ENCODE results near the gene ARHGEF28. TPM values are rescaled to one million over a fixed set of nuclear protein-coding genes. Genes with fewer than 3 reads are reported as not detected.

The ARHGEF28 gene
- total RNA-seq, 1 experiment from 2014 or later, result 0.57 TPM

GRCh38 chr5:73822278-73822988 is 196.4 kb downstream of the ARHGEF28 start:
- no CpG with 5 or more reads among the region's 2 CpGs for WGBS (ENCODE audit: extremely low coverage, insufficient read length, low lambda C conversion rate)

More at GRCh38 chr5:73822278-73822988, 196.4 kb downstream of the ARHGEF28 start:
- Mint-ChIP-seq H3K27me3 (ENCODE audit: low read depth) (no peaks in the 10 kb centered on the region), H3K4me1 (no peaks in the 10 kb centered on the region), H3K4me3 (no peak overlapping the region), H3K27ac (no peak overlapping the region), H3K9me3 (no peaks in the 10 kb centered on the region), H3K36me3 (ENCODE audit: insufficient read depth in 1 of 3, low read depth in 3 of 3) (peaks cover 0 to 2% (median 0%) of the 10 kb centered on the region in 3 experiments; a peak in 1 of 7 replicates)
- TF ChIP-seq CTCF (conservative IDR thresholded peaks at IDR 0.05), result no peak
- Histone ChIP-seq H3K4me1 (ENCODE audit: insufficient read depth, low read length) (peaks cover 6% of the 10 kb centered on the region; the same call in 1 of the 2 replicates), H3K9ac (ENCODE audit: extremely low read depth, insufficient read length, low read length) (no peak overlapping the region), H3K56ac (ENCODE audit: insufficient read length, low read depth, low read length) (no peak overlapping the region), H2AFZ (ENCODE audit: low read length) (no peak overlapping the region), H3K9me3 (ENCODE audit: control insufficient read depth, low read depth, low read length) (no peaks in the 10 kb centered on the region), H4K8ac (replicated peaks; ENCODE audit: insufficient read length, low read depth, low read length) (no peak overlapping the region), H2AK5ac (ENCODE audit: insufficient read length, low read length) (no peak overlapping the region), H3K23ac (ENCODE audit: insufficient read length, low read depth, low read length) (no peak overlapping the region), H2BK5ac (ENCODE audit: insufficient read length, low read length) (no peak overlapping the region), H3K14ac (ENCODE audit: insufficient read depth, low read length) (no peak overlapping the region), H3K18ac (ENCODE audit: insufficient read length, low read depth, low read length) (no peak overlapping the region), H3K4ac (ENCODE audit: low read depth, low read length) (no peak overlapping the region), H3K23me2 (ENCODE audit: insufficient read length, low read depth, low read length, poor library complexity, severe bottlenecking) (no peaks in the 10 kb centered on the region), H3K4me2 (ENCODE audit: insufficient read depth, insufficient read length, low read length) (no peak overlapping the region), H3K79me1 (ENCODE audit: insufficient read depth, low read depth, low read length, poor library complexity, severe bottlenecking) (no peaks in the 10 kb centered on the region), H3T11ph (ENCODE audit: low read length) (no peak overlapping the region), H2BK20ac (ENCODE audit: low read depth, low read length, poor library complexity, severe bottlenecking) (no peak overlapping the region), H4K91ac (ENCODE audit: insufficient read length, low read depth, low read length) (no peak overlapping the region), H2BK12ac (ENCODE audit: insufficient read length, low read depth, low read length) (no peak overlapping the region), H2BK120ac (ENCODE audit: low read depth, low read length, poor library complexity, severe bottlenecking) (no peak overlapping the region), H4K5ac (ENCODE audit: insufficient read length, low read depth, low read length) (no peak overlapping the region), H3K27ac (ENCODE audit: insufficient read length, low read depth, low read length) (no peak overlapping the region), H3K79me2 (ENCODE audit: insufficient read depth, low read length) (no peaks in the 10 kb centered on the region), H3K27me3 (ENCODE audit: insufficient read depth, low read length) (no peaks in the 10 kb centered on the region), H2BK15ac (ENCODE audit: low read depth, low read length) (no peak overlapping the region), H4K20me1 (ENCODE audit: control insufficient read depth, insufficient read depth, insufficient read length) (no peaks in the 10 kb centered on the region)
- DNase-seq, result no peak
